COR-L47 (cell line): ENCODE data around the gene TRAFD1.

ENCODE experiments used
- DNase-seq: peaks from one replicate; lab custom pipeline; 2025; lab: John Stamatoyannopoulos, UW

Gene TRAFD1

GRCh38 chr12:112199136-112199535 is 73.8 kb downstream of the TRAFD1 start:
- DNase-seq: no peak
